Measurements from ENCODE around the gene ANKLE1. TPM values are rescaled to one million over a fixed set of nuclear protein-coding genes. Genes with fewer than 3 reads are reported as not detected.

Gene ANKLE1
- total RNA-seq, 4 donors from 2014 or later, result under 0.01 to 3.0 (median 0.88) TPM

GRCh38 chr19:17248011-17248776 lies 33.5 kb upstream of the ANKLE1 start:
- 76% methylated on average over 13 of the region's 21 CpGs for WGBS
- Histone ChIP-seq H3K27ac (replicated peaks in 1 of 4) (peak overlapping the region in 1 of 4 donors; percentile 14), H3K4me3 (no peak overlapping the region), H3K9me3 (no peaks in the 10 kb centered on the region), H3K27me3 (no peaks in the 10 kb centered on the region), H3K4me1 (peaks cover 15 to 36% (median 27%) of the 10 kb centered on the region in 4 donors), H3K36me3 (peaks cover 0 to 19% (median 2%) of the 10 kb centered on the region in 4 donors)
- TF ChIP-seq EP300 (IDR thresholded peaks at IDR 0.05) (no peak), CTCF (IDR thresholded peaks at IDR 0.05) (no peak), POLR2A (IDR thresholded peaks at IDR 0.05; ENCODE audit: low read depth) (no peak), POLR2AphosphoS5 (IDR thresholded peaks at IDR 0.05) (no peak)
- no peak for DNase-seq (ENCODE audit: extremely low spot score)
- intact Hi-C loops (cut with DNase I), result no loop called here

GRCh38 chr19:17249887-17250548 lies 31.7 kb upstream of the ANKLE1 start:
- no peaks in the 10 kb centered on the region for H3K9me3 ChIP-seq
- H3K4me1 ChIP-seq, result peaks cover 10 to 19% (median 14%) of the 10 kb centered on the region in 4 donors
- no peak for TF ChIP-seq POLR2AphosphoS5 (IDR thresholded peaks at IDR 0.05)
- no peak for TF ChIP-seq POLR2A (IDR thresholded peaks at IDR 0.05; ENCODE audit: low read depth)
- TF ChIP-seq EP300 (IDR thresholded peaks at IDR 0.05), result no peak
- TF ChIP-seq CTCF (IDR thresholded peaks at IDR 0.05), result no peak
- H3K27ac ChIP-seq (replicated peaks in 1 of 4), result no peak overlapping the region
- no peak overlapping the region for H3K4me3 ChIP-seq
- WGBS, result 89% methylated on average over 8 of the region's 15 CpGs
- H3K27me3 ChIP-seq, result no peaks in the 10 kb centered on the region
- H3K36me3 ChIP-seq, result peaks cover 0 to 25% (median 2%) of the 10 kb centered on the region in 4 donors
- intact Hi-C loops (cut with DNase I), result no loop called here
- no peak for DNase-seq (ENCODE audit: extremely low spot score)

- Histone ChIP-seq H3K36me3 (peaks cover 0 to 61% (median 5%) of the 10 kb centered on the region in 4 donors), H3K27me3 (no peaks in the 10 kb centered on the region), H3K9me3 (peaks cover 0 to 6% (median 2%) of the 10 kb centered on the region in 4 donors), H3K4me3 (no peak overlapping the region), H3K4me1 (no peaks in the 10 kb centered on the region), H3K27ac (replicated peaks in 1 of 4) (no peak overlapping the region)
- whole genome bisulfite sequencing, result 89% methylated on average over 10 of the region's 10 CpGs
- DNase-seq (ENCODE audit: extremely low spot score), result no peak
- TF ChIP-seq POLR2A (IDR thresholded peaks at IDR 0.05; ENCODE audit: low read depth), result no peak
- TF ChIP-seq EP300 (IDR thresholded peaks at IDR 0.05), result no peak
- TF ChIP-seq CTCF (IDR thresholded peaks at IDR 0.05), result no peak
- TF ChIP-seq POLR2AphosphoS5 (IDR thresholded peaks at IDR 0.05), result no peak
- intact Hi-C loops (cut with DNase I), result no loop called here
These were observed 27.1 kb upstream of the ANKLE1 start for GRCh38 chr19:17254636-17255035.

- no peak overlapping the region for H3K4me3 ChIP-seq
- intact Hi-C loops (cut with DNase I), result no loop called here
- no peak overlapping the region for H3K27ac ChIP-seq (replicated peaks in 1 of 4)
- peaks cover 0 to 10% (median 2%) of the 10 kb centered on the region in 4 donors for H3K9me3 ChIP-seq
- H3K36me3 ChIP-seq, result peaks cover 0 to 62% (median 5%) of the 10 kb centered on the region in 4 donors
- no peaks in the 10 kb centered on the region for H3K27me3 ChIP-seq
- no peaks in the 10 kb centered on the region for H3K4me1 ChIP-seq
- 82% methylated on average over 8 of the region's 18 CpGs for WGBS
- DNase-seq (ENCODE audit: extremely low spot score), result no peak
- no peak for TF ChIP-seq POLR2A (IDR thresholded peaks at IDR 0.05; ENCODE audit: low read depth)
- TF ChIP-seq EP300 (IDR thresholded peaks at IDR 0.05), result no peak
- TF ChIP-seq CTCF (IDR thresholded peaks at IDR 0.05), result no peak
- no peak for TF ChIP-seq POLR2AphosphoS5 (IDR thresholded peaks at IDR 0.05)
These were observed 26.5 kb upstream of the ANKLE1 start for GRCh38 chr19:17255150-17255621.
